Lung (tissue), 12 donors: Measurements from ENCODE around the gene SERP2. TPM values are rescaled to one million over a fixed set of nuclear protein-coding genes. Genes with fewer than 3 reads are reported as not detected.

Experiments
- ATAC-seq: fragments of 200-7000 bp; cut with Tn5 transposase; one replicate; pipeline ENCODE4 v1.9.1; 2020; ENCODE audit warnings: moderate number of reproducible peaks; ENCODE audit not compliant: insufficient read depth, low FRiP score
- DNase-seq, 3 donors: peaks; one replicate each; pipeline ENCODE4 v3.0.0-alpha.2; 2013 to 2017
- H3K27ac ChIP-seq, 2 donors: one replicate each; pipeline ENCODE4 v1.5.1; 2013; ENCODE audit warnings: mild to moderate bottlenecking in 2 of 2, moderate library complexity in 2 of 2, control low read depth in 1 of 2, inconsistent platforms in 1 of 2, low read depth in 1 of 2, low read length in 1 of 2
- H3K27me3 ChIP-seq, 3 donors: one replicate each; pipeline ENCODE4 v1.5.1; 2013; ENCODE audit warnings: low read length in 2 of 3; ENCODE audit not compliant: control insufficient read depth in 3 of 3, insufficient read depth in 3 of 3
- H3K36me3 ChIP-seq, 4 donors: one replicate each; pipeline ENCODE4 v1.5.1; 2013; ENCODE audit warnings: low read length in 4 of 4, mild to moderate bottlenecking in 1 of 4, moderate library complexity in 1 of 4; ENCODE audit not compliant: control insufficient read depth in 4 of 4, insufficient read depth in 4 of 4
- H3K4me1 ChIP-seq, 5 donors: one replicate each; pipeline ENCODE4 v1.5.1; 2013; ENCODE audit warnings: low read length in 5 of 5, mild to moderate bottlenecking in 2 of 5, moderate library complexity in 1 of 5; ENCODE audit not compliant: control insufficient read depth in 5 of 5, insufficient read depth in 5 of 5
- H3K4me3 ChIP-seq: one replicate; pipeline ENCODE4 v1.5.1; 2013; ENCODE audit warnings: mild to moderate bottlenecking, control low read depth, moderate library complexity
- H3K9ac ChIP-seq, 2 donors: one replicate each; pipeline ENCODE4 v1.5.1; 2013; ENCODE audit warnings: low read length in 2 of 2, control low read depth in 1 of 2; ENCODE audit not compliant: insufficient read depth in 1 of 2
- H3K9me3 ChIP-seq, 4 donors: one replicate each; pipeline ENCODE4 v1.5.1; 2013; ENCODE audit warnings: low read length in 3 of 4, mild to moderate bottlenecking in 1 of 4, moderate library complexity in 1 of 4; ENCODE audit not compliant: control insufficient read depth in 4 of 4, insufficient read depth in 3 of 4
- WGBS, 2 donors: extraction: QIAGEN DNeasy Blood & Tissue Kit; methylation state at CpG; one replicate each; pipeline ENCODE4 v1.1.7; 2013; 5-methylcytosine and 5-hydroxymethylcytosine counted together
- polyA plus RNA-seq, 2 donors: library from polyadenylated mRNA; stranded (reverse); fragments of 200-250 nt; gene quantifications; one replicate each; pipeline ENCODE4 v1.2.1, GENCODE V29; 2013
- total RNA-seq, 2 donors: library from RNA; depleted of rRNA in 1 of 2; stranded (reverse); fragments of >200 nt in 1 of 2; gene quantifications; one replicate each; pipeline ENCODE4 v1.2.1, GENCODE V29; 2014 to 2021
- TF ChIP-seq, protein P1 (sequence below): IDR thresholded peaks from 2 replicates; pipeline ENCODE4 v1.5.1; 2012; ENCODE audit warnings: mild to moderate bottlenecking; ENCODE audit errors: control extremely low read depth, extremely low read depth
- donor health status: control.
- donor health status: control.
- donor health status: Bipolar disorder and iron deficiency.
- donor health status: healthy.
- donor health status: DM: yes; HTN: yes; CAD: no.

SERP2 gene
- total and polyA plus RNA-seq, 4 donors, result 4.2 to 6.9 (median 5.9) TPM

DNA sequence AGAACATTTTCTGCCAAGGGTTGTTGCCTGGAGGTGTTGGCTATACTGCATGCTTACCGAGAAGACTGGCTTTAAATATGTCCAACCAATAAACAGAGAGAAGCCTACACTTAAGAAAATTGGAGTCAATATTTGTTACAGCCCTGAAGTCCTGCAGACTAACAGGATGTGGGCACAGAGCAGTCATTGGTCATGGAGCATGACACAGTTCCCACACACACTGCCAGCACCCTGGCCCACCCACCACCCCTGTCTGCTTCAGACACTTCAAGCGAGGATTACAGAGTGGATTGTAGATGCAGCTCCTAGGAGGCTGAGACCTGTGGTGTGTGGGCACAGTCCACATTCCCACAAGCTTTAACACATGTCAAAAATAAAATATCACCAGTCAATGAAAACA, 21.0 kb upstream of the SERP2 start:
- H3K36me3 ChIP-seq, result no peaks in the 10 kb centered on the region
- DNase-seq (no peak), ATAC-seq (no peak)
- 76 to 83% methylated on average over 2 of the region's 2 CpGs for WGBS, 2 donors
- H3K9me3 ChIP-seq, result no peaks in the 10 kb centered on the region
- no peak overlapping the region for H3K9ac ChIP-seq
- peaks cover 0 to 11% (median 3%) of the 10 kb centered on the region in 5 donors for H3K4me1 ChIP-seq
- no peaks in the 10 kb centered on the region for H3K27me3 ChIP-seq
- TF ChIP-seq, protein P1, sequence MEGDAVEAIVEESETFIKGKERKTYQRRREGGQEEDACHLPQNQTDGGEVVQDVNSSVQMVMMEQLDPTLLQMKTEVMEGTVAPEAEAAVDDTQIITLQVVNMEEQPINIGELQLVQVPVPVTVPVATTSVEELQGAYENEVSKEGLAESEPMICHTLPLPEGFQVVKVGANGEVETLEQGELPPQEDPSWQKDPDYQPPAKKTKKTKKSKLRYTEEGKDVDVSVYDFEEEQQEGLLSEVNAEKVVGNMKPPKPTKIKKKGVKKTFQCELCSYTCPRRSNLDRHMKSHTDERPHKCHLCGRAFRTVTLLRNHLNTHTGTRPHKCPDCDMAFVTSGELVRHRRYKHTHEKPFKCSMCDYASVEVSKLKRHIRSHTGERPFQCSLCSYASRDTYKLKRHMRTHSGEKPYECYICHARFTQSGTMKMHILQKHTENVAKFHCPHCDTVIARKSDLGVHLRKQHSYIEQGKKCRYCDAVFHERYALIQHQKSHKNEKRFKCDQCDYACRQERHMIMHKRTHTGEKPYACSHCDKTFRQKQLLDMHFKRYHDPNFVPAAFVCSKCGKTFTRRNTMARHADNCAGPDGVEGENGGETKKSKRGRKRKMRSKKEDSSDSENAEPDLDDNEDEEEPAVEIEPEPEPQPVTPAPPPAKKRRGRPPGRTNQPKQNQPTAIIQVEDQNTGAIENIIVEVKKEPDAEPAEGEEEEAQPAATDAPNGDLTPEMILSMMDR, result no peak
- H3K27ac ChIP-seq, result peak overlapping the region in 1 of 2 donors; percentile 15
- no peak overlapping the region for H3K4me3 ChIP-seq

DNA sequence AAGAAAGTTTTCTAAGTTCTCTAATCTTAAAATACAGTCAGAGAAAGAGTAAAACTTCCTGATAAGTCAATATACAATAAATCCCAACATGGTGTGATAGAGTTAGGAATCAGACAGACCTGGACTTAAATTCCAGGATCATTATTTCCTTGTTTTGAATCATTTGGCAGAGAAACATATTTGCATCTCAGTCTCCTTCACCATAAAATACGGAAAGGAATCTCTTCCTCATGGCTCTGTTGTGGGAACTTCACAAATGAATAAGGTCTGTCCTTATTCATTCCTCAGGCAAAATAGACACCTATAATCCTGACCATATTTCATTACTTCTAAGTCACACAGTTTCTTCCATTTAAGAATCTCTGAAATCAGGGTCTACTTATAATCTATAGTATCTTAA, 19.3 kb upstream of the SERP2 start:
- H3K4me1 ChIP-seq, result peaks cover 0 to 8% (median 0%) of the 10 kb centered on the region in 5 donors
- no peak for DNase-seq
- TF ChIP-seq, protein P1, result no peak
- no peaks in the 10 kb centered on the region for H3K36me3 ChIP-seq
- H3K9me3 ChIP-seq, result no peaks in the 10 kb centered on the region
- no peak for ATAC-seq
- H3K27me3 ChIP-seq, result no peaks in the 10 kb centered on the region
- no peak overlapping the region for H3K9ac ChIP-seq
- 76 to 94% methylated on average over 1 of the region's 1 CpG for WGBS, 2 donors
- no peak overlapping the region for H3K27ac ChIP-seq
- no peak overlapping the region for H3K4me3 ChIP-seq

DNA sequence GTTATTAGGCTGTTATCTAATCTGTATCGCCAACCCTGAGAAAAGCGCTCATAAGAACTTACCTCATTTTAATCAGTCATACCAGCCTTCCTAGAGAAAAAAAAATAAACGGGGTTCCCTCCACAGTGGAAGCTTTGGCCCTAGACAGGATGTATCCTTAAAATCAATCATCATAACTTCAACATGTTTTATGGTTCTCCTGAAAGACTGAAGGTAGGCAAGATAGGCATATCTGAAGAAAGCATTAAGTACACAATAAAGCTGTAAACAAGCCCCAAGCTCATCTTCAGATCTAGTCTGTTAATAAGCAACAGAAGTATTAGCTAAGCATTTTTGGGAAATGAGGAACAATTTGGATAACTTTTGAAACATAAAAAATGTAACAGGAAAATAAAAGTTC, 18.7 kb upstream of the SERP2 start:
- ATAC-seq, result no peak
- no peaks in the 10 kb centered on the region for H3K27me3 ChIP-seq

More for the DNA sequence above, 18.7 kb upstream of the SERP2 start:
- no peak overlapping the region for H3K27ac ChIP-seq
- no peak overlapping the region for H3K9ac ChIP-seq
- no peaks in the 10 kb centered on the region for H3K36me3 ChIP-seq
- H3K4me3 ChIP-seq, result no peak overlapping the region
- peaks cover 0 to 8% (median 0%) of the 10 kb centered on the region in 5 donors for H3K4me1 ChIP-seq
- TF ChIP-seq, protein P1, result no peak
- no peaks in the 10 kb centered on the region for H3K9me3 ChIP-seq
- WGBS, 2 donors, result 56 to 65% methylated on average over 3 of the region's 3 CpGs
- no peak for DNase-seq
